Esophagus mucosa (tissue), 1 donor: ENCODE measurements around the gene CELSR2. TPM values are rescaled to one million over a fixed set of nuclear protein-coding genes. Genes with fewer than 3 reads are reported as not detected.

Experiments used
- ATAC-seq: fragments of 200-7000 bp; cut with Tn5 transposase; one replicate; pipeline ENCODE4 v1.9.1; 2020
- total RNA-seq: library from RNA; stranded (reverse); gene quantifications from one replicate; pipeline ENCODE4 v1.2.4, GENCODE V29; 2023
- donor health status: DM: yes; HTN: yes; CAD: no.

Gene CELSR2
- total RNA-seq, 1 donor from 2014 or later: 41.6 TPM

GRCh38 chr1:109252893-109253802 is 3.8 kb downstream of the CELSR2 start:
- ATAC-seq: peak; percentile 84

GRCh38 chr1:109253803-109254620 is 4.7 kb downstream of the CELSR2 start:
- ATAC-seq: peak; percentile 2

- no peak for ATAC-seq
These were observed 5.3 kb downstream of the CELSR2 start for GRCh38 chr1:109254621-109255096.

GRCh38 chr1:109255097-109255651 is 5.8 kb downstream of the CELSR2 start:
- ATAC-seq: no peak

GRCh38 chr1:109255678-109256077 is 6.3 kb downstream of the CELSR2 start:
- no peak for ATAC-seq

GRCh38 chr1:109256085-109256484 is 6.7 kb downstream of the CELSR2 start:
- no peak for ATAC-seq

- peak; percentile 30 for ATAC-seq
These were observed 7.8 kb downstream of the CELSR2 start for GRCh38 chr1:109256971-109257681.

GRCh38 chr1:109257682-109258421 is 8.5 kb downstream of the CELSR2 start:
- peak; percentile 9 for ATAC-seq

- ATAC-seq: no peak
These were observed 9.4 kb downstream of the CELSR2 start for GRCh38 chr1:109258481-109259466.

GRCh38 chr1:109259674-109260557 is 10.6 kb downstream of the CELSR2 start:
- no peak for ATAC-seq

- no peak for ATAC-seq
These were observed 11.7 kb downstream of the CELSR2 start for GRCh38 chr1:109261006-109261405.

- no peak for ATAC-seq
These were observed 12.2 kb downstream of the CELSR2 start for GRCh38 chr1:109261578-109261977.

- ATAC-seq: no peak
These were observed 13.1 kb downstream of the CELSR2 start for GRCh38 chr1:109262231-109263055.

GRCh38 chr1:109263234-109263596 is 13.9 kb downstream of the CELSR2 start:
- peak; percentile 89 for ATAC-seq

- ATAC-seq: peak; percentile 79
These were observed 14.4 kb downstream of the CELSR2 start for GRCh38 chr1:109263597-109264378.

GRCh38 chr1:109264379-109264755 is 15.0 kb downstream of the CELSR2 start:
- ATAC-seq: no peak

GRCh38 chr1:109265016-109265415 is 15.7 kb downstream of the CELSR2 start:
- no peak for ATAC-seq
